H9 (cell line): ENCODE results near the gene PTPN23. TPM values are rescaled to one million over a fixed set of nuclear protein-coding genes. Genes with fewer than 3 reads are reported as not detected.
A peak's percentile ranks its signal among the peaks of the same experiment; 100 is the strongest.

Experiments used
- DNase-seq: peaks from one replicate; pipeline ENCODE4 v3.0.0-alpha.2; 2017
- H2AFZ ChIP-seq: one replicate; pipeline ENCODE4 v1.6.1; 2013; ENCODE audit warnings: mild to moderate bottlenecking, low read length, control low read depth, moderate library complexity
- H2AK5ac ChIP-seq: 2 replicates; pipeline ENCODE4 v1.6.1; 2013; ENCODE audit warnings: low read length, control low read depth, mixed read lengths; ENCODE audit not compliant: insufficient read length
- H2BK120ac ChIP-seq: one replicate; pipeline ENCODE4 v1.6.1; 2013; ENCODE audit warnings: low read depth, mild to moderate bottlenecking, low read length, control low read depth, inconsistent platforms; ENCODE audit not compliant: poor library complexity, severe bottlenecking
- H2BK12ac ChIP-seq: 2 replicates; pipeline ENCODE4 v1.6.1; 2013; ENCODE audit warnings: low read length, control low read depth, mixed read lengths, low read depth; ENCODE audit not compliant: insufficient read length
- H2BK15ac ChIP-seq: 2 replicates; pipeline ENCODE4 v1.6.1; 2013; ENCODE audit warnings: low read depth, low read length, control low read depth
- H2BK20ac ChIP-seq: one replicate; pipeline ENCODE4 v1.6.1; 2013; ENCODE audit warnings: low read depth, mild to moderate bottlenecking, low read length, control low read depth, inconsistent platforms; ENCODE audit not compliant: poor library complexity, severe bottlenecking
- H2BK5ac ChIP-seq: 2 replicates; pipeline ENCODE4 v1.6.1; 2013; ENCODE audit warnings: low read length, control low read depth, mixed read lengths; ENCODE audit not compliant: insufficient read length
- H3K14ac ChIP-seq: 2 replicates; pipeline ENCODE4 v1.6.1; 2013; ENCODE audit warnings: low read length, control low read depth; ENCODE audit not compliant: insufficient read depth
- H3K18ac ChIP-seq: 2 replicates; pipeline ENCODE4 v1.6.1; 2013; ENCODE audit warnings: low read depth, mild to moderate bottlenecking, mixed read lengths, low read length, control low read depth; ENCODE audit not compliant: insufficient read length
- H3K23ac ChIP-seq: 2 replicates; pipeline ENCODE4 v1.6.1; 2013; ENCODE audit warnings: low read length, control low read depth, mixed read lengths, low read depth; ENCODE audit not compliant: insufficient read length
- H3K23me2 ChIP-seq: 2 replicates; pipeline ENCODE4 v1.6.1; 2013; ENCODE audit warnings: low read depth, mild to moderate bottlenecking, mixed read lengths, low read length, control low read depth; ENCODE audit not compliant: insufficient read length, poor library complexity, severe bottlenecking
- H3K27ac ChIP-seq: 2 replicates; pipeline ENCODE4 v1.5.1; 2013; ENCODE audit warnings: low read length, control low read depth, mixed read lengths, low read depth; ENCODE audit not compliant: insufficient read length
- H3K27me3 ChIP-seq: 2 replicates; pipeline ENCODE4 v1.6.1; 2013; ENCODE audit warnings: low read length, control low read depth, inconsistent platforms; ENCODE audit not compliant: insufficient read depth
- H3K4ac ChIP-seq: 2 replicates; pipeline ENCODE4 v1.6.1; 2013; ENCODE audit warnings: low read depth, mild to moderate bottlenecking, control low read depth, inconsistent platforms, low read length, moderate library complexity
- H3K4me1 ChIP-seq: 2 replicates; pipeline ENCODE4 v1.6.1; 2013; ENCODE audit warnings: low read length, control low read depth, inconsistent platforms; ENCODE audit not compliant: insufficient read depth
- H3K4me2 ChIP-seq: 2 replicates; pipeline ENCODE4 v1.6.1; 2013; ENCODE audit warnings: low read length, control low read depth, mixed read lengths; ENCODE audit not compliant: insufficient read length, insufficient read depth
- H3K56ac ChIP-seq: 2 replicates; pipeline ENCODE4 v1.6.1; 2013; ENCODE audit warnings: low read depth, mild to moderate bottlenecking, mixed read lengths, low read length, control low read depth; ENCODE audit not compliant: insufficient read length
- H3K79me1 ChIP-seq: 2 replicates; pipeline ENCODE4 v1.6.1; 2013; ENCODE audit warnings: low read depth, mild to moderate bottlenecking, moderate library complexity, low read length, control low read depth, inconsistent platforms; ENCODE audit not compliant: insufficient read depth, poor library complexity, severe bottlenecking
- H3K79me2 ChIP-seq: 2 replicates; pipeline ENCODE4 v1.6.1; 2013; ENCODE audit warnings: low read length, control low read depth, inconsistent platforms; ENCODE audit not compliant: insufficient read depth
- H3K9ac ChIP-seq: 2 replicates; pipeline ENCODE4 v1.6.1; 2013; ENCODE audit warnings: low read length, control low read depth, mixed read lengths; ENCODE audit not compliant: insufficient read length; ENCODE audit errors: extremely low read depth
- H3K9me3 ChIP-seq: one replicate; pipeline ENCODE4 v1.6.1; 2013; ENCODE audit warnings: low read depth, low read length, inconsistent platforms; ENCODE audit not compliant: control insufficient read depth
- H3T11ph ChIP-seq: one replicate; pipeline ENCODE4 v1.6.1; 2013; ENCODE audit warnings: mild to moderate bottlenecking, low read length, control low read depth, inconsistent platforms
- H4K20me1 ChIP-seq: one replicate; pipeline ENCODE4 v1.6.1; 2013; ENCODE audit not compliant: control insufficient read depth, insufficient read length, insufficient read depth
- H4K5ac ChIP-seq: 2 replicates; pipeline ENCODE4 v1.6.1; 2013; ENCODE audit warnings: low read depth, mild to moderate bottlenecking, mixed read lengths, low read length, control low read depth; ENCODE audit not compliant: insufficient read length
- H4K8ac ChIP-seq: replicated peaks from 2 replicates; pipeline ENCODE4 v1.6.1; 2013; ENCODE audit warnings: low read length, control low read depth, mixed read lengths, low read depth; ENCODE audit not compliant: insufficient read length
- H4K91ac ChIP-seq: 2 replicates; pipeline ENCODE4 v1.6.1; 2013; ENCODE audit warnings: low read depth, mild to moderate bottlenecking, moderate library complexity, mixed read lengths, low read length, control low read depth; ENCODE audit not compliant: insufficient read length
- H3K27ac Mint-ChIP-seq, 3 experiments: 2 replicates in 2 of 3; 3 replicates in 1 of 3; pipeline ENCODE4 v1.8.0; 2020 to 2021; ENCODE audit warnings: mixed read lengths in 3 of 3, mild to moderate bottlenecking in 1 of 3, moderate library complexity in 1 of 3
- H3K27me3 Mint-ChIP-seq: 2 replicates; pipeline ENCODE4 v1.8.0; 2021; ENCODE audit warnings: low read depth, mild to moderate bottlenecking, moderate library complexity, mixed read lengths
- H3K36me3 Mint-ChIP-seq, 3 experiments: 2 replicates in 2 of 3; 3 replicates in 1 of 3; pipeline ENCODE4 v1.8.0; 2020 to 2021; ENCODE audit warnings: low read depth in 3 of 3, mixed read lengths in 3 of 3; ENCODE audit not compliant: insufficient read depth in 1 of 3
- H3K4me1 Mint-ChIP-seq, 2 experiments: 2 replicates each; pipeline ENCODE4 v1.8.0; 2020; ENCODE audit warnings: mixed read lengths in 2 of 2
- H3K4me3 Mint-ChIP-seq, 2 experiments: 2 replicates in 1 of 2; 3 replicates in 1 of 2; pipeline ENCODE4 v1.8.0; 2020 to 2021; ENCODE audit warnings: mild to moderate bottlenecking in 2 of 2, mixed read lengths in 2 of 2, moderate library complexity in 1 of 2
- H3K9me3 Mint-ChIP-seq, 2 experiments: 2 replicates in 1 of 2; 3 replicates in 1 of 2; pipeline ENCODE4 v1.8.0; 2020; ENCODE audit warnings: mild to moderate bottlenecking in 2 of 2, mixed read lengths in 2 of 2, moderate library complexity in 1 of 2
- CTCF ChIP-seq: fragments of 200-600 bp; sonication (generic); conservative IDR thresholded peaks from 3 replicates; pipeline ENCODE4 v1.8.0; 2021; ENCODE audit warnings: antibody characterized with exemption, mild to moderate bottlenecking
- whole genome bisulfite sequencing: extraction: QIAGEN DNeasy Blood & Tissue Kit; methylation state at CpG from one replicate; pipeline ENCODE4 v1.1.7; 2013; ENCODE audit warnings: missing lambda C conversion rate, low lambda C conversion rate, mixed read lengths; ENCODE audit not compliant: insufficient read length; ENCODE audit errors: extremely low coverage; 5-methylcytosine and 5-hydroxymethylcytosine counted together
- total RNA-seq: library from RNA; stranded (reverse); gene quantifications from 2 replicates; pipeline ENCODE4 v1.2.1, GENCODE V29; 2021

Gene PTPN23
- total RNA-seq, 1 experiment from 2014 or later, result 42.2 TPM

GRCh38 chr3:47432673-47433072, 51.9 kb downstream of the PTPN23 start:
- Histone ChIP-seq H3K27ac (peak overlapping the region; percentile 29), H3K27me3 (no peaks in the 10 kb centered on the region; the same call in 1 of the 2 replicates)
- H3K27ac Mint-ChIP-seq, result peak overlapping the region in 1 of 3 experiments; percentile 32; a peak in 1 of 7 replicates

More at GRCh38 chr3:47432673-47433072, 51.9 kb downstream of the PTPN23 start:
- Histone ChIP-seq H3K18ac (no peak overlapping the region), H3K4me1 (no peaks in the 10 kb centered on the region), H3K14ac (no peak overlapping the region), H2AK5ac (no peak overlapping the region), H4K91ac (no peak overlapping the region), H3K23me2 (no peaks in the 10 kb centered on the region), H3T11ph (no peak overlapping the region), H4K5ac (no peak overlapping the region), H4K20me1 (no peaks in the 10 kb centered on the region), H3K79me1 (no peaks in the 10 kb centered on the region), H2BK15ac (no peak overlapping the region), H3K9me3 (no peaks in the 10 kb centered on the region), H3K4me2 (no peak overlapping the region), H3K9ac (no peak overlapping the region), H3K4ac (no peak overlapping the region), H3K79me2 (no peaks in the 10 kb centered on the region), H3K23ac (no peak overlapping the region), H2BK12ac (no peak overlapping the region), H2BK5ac (no peak overlapping the region), H2BK120ac (no peak overlapping the region), H4K8ac (no peak overlapping the region), H2BK20ac (no peak overlapping the region), H3K56ac (no peak overlapping the region), H2AFZ (no peak overlapping the region)
- peaks cover 10 to 14% of the 10 kb centered on the region in 2 experiments for H3K4me1 Mint-ChIP-seq
- TF ChIP-seq CTCF, result no peak
- H3K27me3 Mint-ChIP-seq, result no peaks in the 10 kb centered on the region
- no peak overlapping the region for H3K4me3 Mint-ChIP-seq
- no peak for DNase-seq
- H3K36me3 Mint-ChIP-seq, result peaks cover 24 to 46% (median 35%) of the 10 kb centered on the region in 3 experiments
- WGBS, result no CpG with 5 or more reads among the region's 2 CpGs
- H3K9me3 Mint-ChIP-seq, result no peaks in the 10 kb centered on the region
